Left ventricle myocardium inferior (tissue), 1 donor: ENCODE data around the gene CHIC2. TPM values are rescaled to one million over a fixed set of nuclear protein-coding genes. Genes with fewer than 3 reads are reported as not detected.

Experiments used
- DNase-seq: peaks from one replicate; pipeline ENCODE4 v3.0.0-alpha.2; 2020
- H3K27ac ChIP-seq: fragments of 200-600 bp; replicated peaks from 2 replicates; pipeline ENCODE4 v1.8.0; 2021
- H3K27me3 ChIP-seq: fragments of 200-600 bp; 2 replicates; pipeline ENCODE4 v1.8.0; 2021; ENCODE audit warnings: low read depth
- H3K36me3 ChIP-seq: fragments of 200-600 bp; 2 replicates; pipeline ENCODE4 v1.8.0; 2021
- H3K4me1 ChIP-seq: fragments of 200-600 bp; 2 replicates; pipeline ENCODE4 v1.8.0; 2021
- H3K4me3 ChIP-seq: fragments of 200-600 bp; 2 replicates; pipeline ENCODE4 v1.8.0; 2021; ENCODE audit warnings: mild to moderate bottlenecking, moderate library complexity
- H3K9me3 ChIP-seq: fragments of 200-600 bp; replicated peaks from 2 replicates; pipeline ENCODE4 v1.8.0; 2021
- CTCF ChIP-seq: fragments of 200-600 bp; IDR thresholded peaks from 2 replicates; pipeline ENCODE4 v1.8.0; 2021; ENCODE audit warnings: antibody characterized with exemption, mild to moderate bottlenecking, borderline replicate concordance
- intact Hi-C: fragments of 100-400 bp; cut with micrococcal nuclease; formaldehyde crosslinking; loops from one replicate; pipeline ENCODE4 v1.11.0; 2022
- total RNA-seq: library from RNA; stranded (reverse); fragmentation: NEBNext Ultra II Directional; extraction: Animal tissue kit (Norgen Biotek cat#: 25700); gene quantifications from one replicate; pipeline ENCODE4 v1.2.1, GENCODE V29; 2021
- donor health status: DM: no; HTN: yes; CAD: no; lungs with severe emphysema.

Gene CHIC2
- total RNA-seq, 1 donor from 2014 or later, result 9.1 TPM

- Histone ChIP-seq H3K27ac (no peak overlapping the region), H3K27me3 (peaks cover 97% of the 10 kb centered on the region), H3K9me3 (no peaks in the 10 kb centered on the region), H3K4me3 (no peak overlapping the region), H3K36me3 (no peaks in the 10 kb centered on the region), H3K4me1 (peaks cover 31% of the 10 kb centered on the region)
- intact Hi-C loops, result loop anchor here (10.0 kb wide), 1 partner anchor 130 kb away; the partner anchor contains the start of gene PDGFRA
- DNase-seq, result no peak
- no peak for TF ChIP-seq CTCF
Measured at GRCh38 chr4:54095110-54095825, 30.9 kb upstream of the CHIC2 start.

GRCh38 chr4:54094451-54094850, 30.0 kb upstream of the CHIC2 start:
- no peak for DNase-seq
- H3K4me1 ChIP-seq, result peaks cover 23% of the 10 kb centered on the region
- H3K27ac ChIP-seq, result no peak overlapping the region
- no peaks in the 10 kb centered on the region for H3K9me3 ChIP-seq
- no peaks in the 10 kb centered on the region for H3K36me3 ChIP-seq
- H3K4me3 ChIP-seq, result no peak overlapping the region
- H3K27me3 ChIP-seq, result peaks cover 93% of the 10 kb centered on the region
- intact Hi-C loops, result loop anchor here (10.0 kb wide), 1 partner anchor 130 kb away; the partner anchor contains the start of gene PDGFRA
- no peak for TF ChIP-seq CTCF

GRCh38 chr4:54093324-54094240, 29.2 kb upstream of the CHIC2 start:
- Histone ChIP-seq H3K27ac (no peak overlapping the region), H3K9me3 (no peaks in the 10 kb centered on the region), H3K4me3 (no peak overlapping the region), H3K36me3 (no peaks in the 10 kb centered on the region), H3K27me3 (peaks cover 84% of the 10 kb centered on the region), H3K4me1 (peaks cover 17% of the 10 kb centered on the region)
- intact Hi-C loops, result loop anchor here (10.0 kb wide), 1 partner anchor 131 kb away; the partner anchor contains the start of gene PDGFRA
- no peak for DNase-seq
- no peak for TF ChIP-seq CTCF

- no peak for TF ChIP-seq CTCF
Measured at GRCh38 chr4:54092405-54093323, 28.3 kb upstream of the CHIC2 start.

More at GRCh38 chr4:54092405-54093323, 28.3 kb upstream of the CHIC2 start:
- Histone ChIP-seq H3K27me3 (peaks cover 75% of the 10 kb centered on the region), H3K4me1 (peaks cover 17% of the 10 kb centered on the region), H3K27ac (no peak overlapping the region), H3K9me3 (no peaks in the 10 kb centered on the region), H3K4me3 (peak overlapping the region; percentile 67), H3K36me3 (no peaks in the 10 kb centered on the region)
- intact Hi-C loops, result loop anchor here (10.0 kb wide), 1 partner anchor 132 kb away; the partner anchor contains the start of gene PDGFRA
- no peak for DNase-seq
